GM12878 (cell line): Measurements from ENCODE around the gene IL17A. TPM values are rescaled to one million over a fixed set of nuclear protein-coding genes. Genes with fewer than 3 reads are reported as not detected.
A peak's percentile ranks its signal among the peaks of the same experiment; 100 is the strongest.

Experiments used
- ATAC-seq: fragments of 200-7000 bp; cut with Tn5 transposase; 3 replicates; pipeline ENCODE4 v1.9.1; 2020; ENCODE audit warnings: mild to moderate bottlenecking, moderate library complexity
- BruUV-seq: library from RNA; stranded (reverse); fragments of 400-500 nt; replicated peaks from 2 replicates; lab custom pipeline; 2021; lab: Mats Ljungman, UMichigan
- CTCF ChIA-PET: fragments of 300-600 bp; sonication (Branson Sonifier 250); formaldehyde crosslinking; extraction: SDS; loops from one replicate; lab custom pipeline; 2021; ENCODE audit warnings: inconsistent platforms; lab: Yijun Ruan, JAX
- POLR2A ChIA-PET: fragments of 350-600 bp; formaldehyde crosslinking; extraction: SDS; loops from one replicate; lab custom pipeline; 2021; ENCODE audit warnings: inconsistent platforms; lab: Charles Lee
- RAD21 ChIA-PET: fragments of 300-600 bp; sonication (Branson Sonifier 250); formaldehyde crosslinking; loops from one replicate; lab custom pipeline; 2023; ENCODE audit warnings: antibody characterized with exemption; ENCODE audit not compliant: unreplicated experiment; lab: Charles Lee
- SMC1A ChIA-PET: fragments of 300-600 bp; sonication (Branson Sonifier 250); formaldehyde crosslinking; loops from one replicate; lab custom pipeline; 2023; ENCODE audit not compliant: unreplicated experiment, uncharacterized antibody; lab: Charles Lee
- DNase-seq: peaks from one replicate; pipeline ENCODE4 v3.0.0-alpha.2; 2011; ENCODE audit warnings: low read depth, low spot score
- FAIRE-seq: peaks from 3 replicates; lab custom pipeline; 2011; peaks lifted over from hg19 to GRCh38; lab: Jason Lieb, UNC
- H2AFZ ChIP-seq: 2 replicates; pipeline ENCODE4 v1.6.0; 2011; ENCODE audit warnings: low read depth, low read length, control low read depth; ENCODE audit not compliant: control insufficient read depth
- H3K27ac ChIP-seq: 2 replicates; pipeline ENCODE4 v1.5.1; 2011; ENCODE audit warnings: control low read depth; ENCODE audit not compliant: control insufficient read depth, insufficient read depth
- H3K27me3 ChIP-seq, 2 experiments: replicated peaks in 1 of 2; 2 replicates each; pipeline versions ENCODE4 v1.6.0 to v1.6.1; 2011; ENCODE audit warnings: low read length in 1 of 2; ENCODE audit not compliant: control insufficient read depth in 2 of 2, insufficient read depth in 2 of 2
- H3K36me3 ChIP-seq, 2 experiments: 2 replicates each; pipeline ENCODE4 v1.5.1; 2011; ENCODE audit warnings: low read length in 1 of 2; ENCODE audit not compliant: control insufficient read depth in 2 of 2, insufficient read depth in 2 of 2
- H3K4me1 ChIP-seq: 2 replicates; pipeline ENCODE4 v1.6.1; 2011; ENCODE audit warnings: mild to moderate bottlenecking, low read length, moderate library complexity, mixed read lengths; ENCODE audit not compliant: control insufficient read depth, insufficient read depth
- H3K4me2 ChIP-seq: 2 replicates; pipeline ENCODE4 v1.6.0; 2011; ENCODE audit warnings: control low read depth; ENCODE audit not compliant: control insufficient read depth, insufficient read depth
- H3K4me3 ChIP-seq: fragments of 200-600 bp; sonication (generic); 2 replicates; pipeline ENCODE4 v1.5.1; 2016
- H3K79me2 ChIP-seq: 2 replicates; pipeline ENCODE4 v1.6.0; 2011; ENCODE audit warnings: low read length; ENCODE audit not compliant: control insufficient read depth, insufficient read depth
- H3K9ac ChIP-seq: 2 replicates; pipeline ENCODE4 v1.8.0; 2011; ENCODE audit warnings: low read length, control low read depth, mixed read lengths; ENCODE audit not compliant: control insufficient read depth, insufficient read depth
- H3K9me3 ChIP-seq: replicated peaks from 3 replicates; pipeline ENCODE4 v1.5.1; 2011; ENCODE audit warnings: mild to moderate bottlenecking, low read length; ENCODE audit not compliant: control insufficient read depth, insufficient read depth
- H4K20me1 ChIP-seq: 2 replicates; pipeline ENCODE4 v1.6.0; 2011; ENCODE audit not compliant: control insufficient read depth, insufficient read depth
- CBX3 ChIP-seq: fragments of 200-600 bp; sonication (generic); IDR thresholded peaks from 2 replicates; pipeline ENCODE4 v1.6.1; 2016; ENCODE audit warnings: low read depth, borderline replicate concordance
- CBX5 ChIP-seq: sonication (generic); IDR thresholded peaks from 2 replicates; pipeline ENCODE4 v1.6.1; 2016; ENCODE audit warnings: low read depth, moderate library complexity, mild to moderate bottlenecking, inconsistent platforms
- CREB1 ChIP-seq: IDR thresholded peaks from 2 replicates; pipeline ENCODE4 v1.6.1; 2012; ENCODE audit warnings: low read depth, mild to moderate bottlenecking, inconsistent platforms
- EED ChIP-seq: sonication (generic); IDR thresholded peaks from 2 replicates; pipeline ENCODE4 v1.6.1; 2016; ENCODE audit warnings: antibody characterized with exemption, low read depth
- EZH2 ChIP-seq: IDR thresholded peaks from 2 replicates; pipeline ENCODE4 v1.6.1; 2012; ENCODE audit warnings: low read depth, mild to moderate bottlenecking, control low read depth, inconsistent platforms, low read length, borderline replicate concordance; ENCODE audit not compliant: control insufficient read depth
- FOXM1 ChIP-seq: IDR thresholded peaks from 2 replicates; pipeline ENCODE4 v1.6.1; 2012; ENCODE audit warnings: low read depth, mild to moderate bottlenecking, inconsistent platforms, low read length, moderate library complexity
- GABPA ChIP-seq: IDR thresholded peaks from 2 replicates; pipeline ENCODE4 v1.6.1; 2014; ENCODE audit warnings: antibody characterized with exemption, low read depth, mild to moderate bottlenecking, inconsistent platforms
- HDAC6 ChIP-seq: fragments of 200-600 bp; sonication (generic); IDR thresholded peaks from one replicate; pipeline ENCODE4 v1.8.0; 2017; ENCODE audit warnings: antibody characterized with exemption; ENCODE audit not compliant: unreplicated experiment
- HDGF ChIP-seq: fragments of 450-650 bp; IDR thresholded peaks from 2 replicates; pipeline ENCODE4 v1.6.1; 2016; ENCODE audit warnings: antibody characterized with exemption
- KAT2A ChIP-seq: conservative IDR thresholded peaks from 2 replicates; pipeline ENCODE4 v1.6.1; 2011; ENCODE audit warnings: low read depth, low read length; ENCODE audit not compliant: control insufficient read depth
- NBN ChIP-seq: fragments of 450-650 bp; IDR thresholded peaks from 2 replicates; pipeline ENCODE4 v1.6.1; 2016
- NR2F1 ChIP-seq: fragments of 450-650 bp; conservative IDR thresholded peaks from 2 replicates; pipeline ENCODE4 v1.6.1; 2017; ENCODE audit warnings: mild to moderate bottlenecking
- PAX8 ChIP-seq: fragments of 450-650 bp; IDR thresholded peaks from 2 replicates; pipeline ENCODE4 v1.6.1; 2017; ENCODE audit warnings: mild to moderate bottlenecking, moderate library complexity
- RELA ChIP-seq: fragments of 450-650 bp; IDR thresholded peaks from 2 replicates; pipeline ENCODE4 v1.8.0; 2014; ENCODE audit warnings: borderline replicate concordance; ENCODE audit not compliant: partially characterized antibody
- RFX5 ChIP-seq: IDR thresholded peaks from 2 replicates; pipeline ENCODE4 v1.6.1; 2011; ENCODE audit warnings: low read depth, low read length, improper control_type of control experiment
- SMAD5 ChIP-seq: IDR thresholded peaks from 2 replicates; pipeline ENCODE4 v1.6.1; 2016; ENCODE audit warnings: antibody characterized with exemption, low read depth
- WRNIP1 ChIP-seq: IDR thresholded peaks from 2 replicates; pipeline ENCODE4 v1.6.1; 2011; ENCODE audit warnings: low read depth, low read length, improper control_type of control experiment, borderline replicate concordance
- ZBTB4 ChIP-seq: fragments of 450-650 bp; formaldehyde crosslinking; IDR thresholded peaks from 2 replicates; pipeline ENCODE4 v1.4.0; 2022; ENCODE audit warnings: mild to moderate bottlenecking, moderate library complexity
- ZNF687 ChIP-seq: fragments of 450-650 bp; IDR thresholded peaks from 2 replicates; pipeline ENCODE4 v1.6.1; 2017; ENCODE audit warnings: mild to moderate bottlenecking, moderate library complexity
- WGBS: methylation state at CpG from one replicate; pipeline ENCODE4 v1.1.6; 2016; ENCODE audit warnings: low lambda C conversion rate; ENCODE audit not compliant: insufficient replicate concordance, insufficient coverage; ENCODE audit errors: missing lambda C conversion rate; 5-methylcytosine and 5-hydroxymethylcytosine counted together
- in situ Hi-C: fragments of 300-500 bp; cut with MboI; formaldehyde crosslinking; loops from 9 replicates; pipeline ENCODE4 v1.14.3; 2018; ENCODE audit warnings: mixed read lengths
- intact Hi-C: fragments of 100-400 bp; cut with micrococcal nuclease; formaldehyde crosslinking; loops from one replicate; pipeline ENCODE4 v1.14.2; 2022; ENCODE audit not compliant: unreplicated experiment
- polyA plus RNA-seq, 11 experiments: library from polyadenylated mRNA; depleted of rRNA in 4 of 11; unstranded in 6 of 11; stranded (reverse) in 5 of 11; fragments of >200 nt; fragmentation: Nextera tagmentation in 4 of 11; fragmentation: Illumina TruSeq in 1 of 11; extraction: Ambion mirVana in 4 of 11; extraction: Trizol in 1 of 11; gene quantifications; 1 replicate in 1 of 11; 2 replicates in 10 of 11; pipeline versions ENCODE4 v1.2.1 to v1.2.3, GENCODE V29; 2011 to 2016; ENCODE audit warnings: inconsistent platforms in 2 of 11, missing spikeins in 2 of 11, low read depth in 1 of 11
- total RNA-seq, 4 experiments: library from RNA; depleted of rRNA in 3 of 4; stranded (reverse); fragments of >200 nt in 3 of 4; fragmentation: Illumina TruSeq in 1 of 4; extraction: Trizol in 1 of 4; gene quantifications; 2 replicates each; pipeline versions ENCODE4 v1.2.1 to v1.2.3, GENCODE V29; 2013 to 2021
- TF ChIP-seq, protein P1 (sequence below): IDR thresholded peaks from 2 replicates; pipeline ENCODE4 v1.6.1; 2012; ENCODE audit warnings: low read depth, low read length, improper control_type of control experiment

IL17A gene
- total and polyA plus RNA-seq, 10 of the 15 experiments (the other 5 are each of a cell fraction or from before 2014, with no cell fraction given), result not detected

DNA sequence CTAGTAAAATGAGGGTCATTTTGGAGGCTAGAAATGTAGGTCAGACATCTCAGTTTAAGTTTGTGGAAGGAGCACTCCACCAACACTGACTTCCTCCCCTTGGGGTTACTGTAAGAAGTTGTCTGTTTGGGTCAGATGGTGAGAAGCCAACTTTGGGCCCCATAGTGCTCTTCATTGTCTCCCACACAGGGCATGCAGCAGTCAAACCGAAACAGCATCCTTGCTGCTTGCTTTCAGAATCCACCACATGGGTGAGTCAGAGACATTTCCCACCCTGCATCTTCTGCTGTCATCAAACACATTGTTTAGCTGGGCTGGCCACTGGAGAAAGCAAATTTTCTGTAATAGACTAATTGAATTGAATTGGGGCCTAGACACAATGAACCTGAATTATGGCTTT, 41.3 kb downstream of the IL17A start:
- no peaks in the 10 kb centered on the region for H3K36me3 ChIP-seq
- H2AFZ ChIP-seq, result no peak overlapping the region
- H3K9me3 ChIP-seq, result no peaks in the 10 kb centered on the region; the same call in 2 of the 3 replicates
- in situ Hi-C loops (no loop called here), intact Hi-C loops (loop anchor here (2.0 kb wide), 1 partner anchor 65 kb away; no protein-coding TSS in a partner anchor)
- no peak overlapping the region for H3K9ac ChIP-seq
- no peak overlapping the region for H3K27ac ChIP-seq
- ChIA-PET SMC1A (no interaction called here), RAD21 (interaction anchor here (0.6 kb wide), 1 partner anchor 69 kb away, joined by 3 read pairs; no protein-coding TSS in a partner anchor), CTCF (no interaction called here), POLR2A (no interaction called here)
- no peaks in the 10 kb centered on the region for H3K79me2 ChIP-seq
- no TSS peak for BruUV-seq
- DNase-seq (peak; percentile 94), ATAC-seq (peak; percentile 98), FAIRE-seq (peak; percentile 99)
- WGBS, result 0% methylated on average over 1 of the region's 1 CpG
- H3K4me3 ChIP-seq, result no peak overlapping the region
- no peaks in the 10 kb centered on the region; a peak in 1 of 4 replicates for H3K27me3 ChIP-seq
- peak overlapping the region; percentile 53 for H3K4me2 ChIP-seq
- no peaks in the 10 kb centered on the region for H4K20me1 ChIP-seq
- H3K4me1 ChIP-seq, result peaks cover 33% of the 10 kb centered on the region
- TF ChIP-seq CREB1, result peak; percentile 28; the same call in 1 of the 2 replicates
- TF ChIP-seq WRNIP1, result 0 out of 2 replicates have a peak, but pooled peaks have one; percentile 33
- TF ChIP-seq ZNF687, result no peak
- TF ChIP-seq KAT2A, result no peak
- TF ChIP-seq HDAC6, result no peak
- peak; percentile 94 for TF ChIP-seq EED
- peak; percentile 91 for TF ChIP-seq FOXM1
- TF ChIP-seq ZBTB4 (CRISPR knock-in tag), result no peak
- TF ChIP-seq CBX3, result no peak
- no peak for TF ChIP-seq EZH2
- peak; percentile 53 for TF ChIP-seq GABPA
- TF ChIP-seq CBX5, result peak; percentile 89; the same call in 1 of the 2 replicates
- peak; percentile 74; the same call in 1 of the 2 replicates for TF ChIP-seq NBN
- no peak for TF ChIP-seq HDGF
- TF ChIP-seq PAX8, result no peak
- TF ChIP-seq, protein P1, sequence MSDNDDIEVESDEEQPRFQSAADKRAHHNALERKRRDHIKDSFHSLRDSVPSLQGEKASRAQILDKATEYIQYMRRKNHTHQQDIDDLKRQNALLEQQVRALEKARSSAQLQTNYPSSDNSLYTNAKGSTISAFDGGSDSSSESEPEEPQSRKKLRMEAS, result no peak
- peak; percentile 79 for TF ChIP-seq NR2F1
- TF ChIP-seq RELA, result no peak
- no peak for TF ChIP-seq RFX5
- TF ChIP-seq SMAD5, result no peak
